ENCODE measurements around the gene KCMF1. TPM values are rescaled to one million over a fixed set of nuclear protein-coding genes. Genes with fewer than 3 reads are reported as not detected.

KCMF1 gene
- total and polyA plus RNA-seq, 2 donors (not counting 1 experiment from before 2014, with no cell fraction given) = 43.7 to 81.5 TPM

DNA sequence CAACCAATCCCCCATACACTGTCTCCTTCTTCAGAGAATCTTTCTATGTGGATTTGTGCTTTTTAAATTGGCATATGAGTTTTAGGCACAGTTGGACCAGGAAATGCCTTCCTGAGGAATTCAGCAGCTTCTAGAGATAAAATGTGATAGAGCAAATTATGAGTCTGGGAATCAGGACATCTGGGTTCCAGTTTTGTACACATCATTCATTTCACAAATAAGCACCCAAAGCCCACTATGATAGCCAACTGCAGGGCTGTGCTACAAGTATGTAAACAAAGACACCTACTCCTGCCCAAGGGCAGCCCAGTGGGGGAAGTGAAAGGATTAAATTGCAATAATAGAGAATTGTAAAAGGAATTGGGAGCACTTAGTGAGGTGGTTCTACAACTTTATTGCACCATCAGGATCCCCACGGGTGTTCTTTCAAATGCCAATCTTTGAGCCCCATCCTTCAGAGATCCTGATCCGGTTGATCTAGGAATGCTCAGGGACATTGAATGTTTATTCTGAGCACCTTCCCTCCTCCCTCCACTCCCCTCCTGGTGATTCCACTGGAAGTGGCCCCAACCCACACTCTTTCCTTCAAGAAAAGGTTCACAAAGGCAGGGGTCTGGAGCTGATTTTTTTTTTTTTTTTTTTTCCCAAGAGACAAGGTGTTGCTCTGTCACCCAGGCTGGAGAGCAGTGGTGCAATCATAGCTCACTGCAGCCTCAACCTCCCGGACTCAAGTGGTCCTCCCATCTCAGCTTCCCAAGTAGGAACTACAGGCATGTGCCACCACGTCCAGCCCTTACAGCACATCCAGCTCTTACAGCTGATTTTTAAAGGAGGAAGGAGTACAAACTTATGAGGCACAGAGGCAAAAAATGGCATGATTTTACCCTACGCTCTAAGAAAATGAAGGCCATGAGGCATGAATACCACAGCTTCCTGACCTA lies 11.1 kb upstream of the KCMF1 start:
- H3K4me2 ChIP-seq (replicated peaks; ENCODE audit: low read depth, low read length, poor library complexity, severe bottlenecking) = peak overlapping the region; percentile 67
- peak overlapping the region in 1 of 2 donors; percentile 22 for H3K27ac ChIP-seq (ENCODE audit: low read length in 2 of 2)
- H2AFZ ChIP-seq (ENCODE audit: insufficient read depth, low read depth, low read length, poor library complexity, severe bottlenecking) = no peak overlapping the region

DNA sequence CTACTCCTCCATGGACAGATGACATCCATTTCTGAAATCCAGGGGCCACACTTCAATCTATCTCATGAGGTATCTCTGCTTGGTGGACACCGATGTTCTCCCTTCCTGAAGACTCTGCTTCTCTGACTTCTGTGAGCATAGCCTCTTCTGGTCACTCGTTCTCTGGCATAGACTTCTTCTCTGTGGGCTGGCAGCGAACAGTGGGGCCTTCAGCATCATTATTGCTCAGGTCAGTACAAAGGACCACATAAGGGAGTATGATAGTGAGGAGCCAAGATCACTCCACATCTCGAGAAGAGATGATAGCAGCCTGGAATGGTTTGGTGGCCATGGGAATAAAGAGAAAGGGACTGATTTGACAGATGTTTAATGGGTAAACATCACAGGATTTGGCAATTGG lies 8.0 kb upstream of the KCMF1 start:
- no peaks in the 10 kb centered on the region for H3K27me3 Mint-ChIP-seq
- Histone ChIP-seq H3K4me2 (replicated peaks; ENCODE audit: low read depth, low read length, poor library complexity, severe bottlenecking) (no peak overlapping the region), H3K79me2 (ENCODE audit: control insufficient read depth, insufficient read depth, low read length) (peaks cover 35% of the 10 kb centered on the region), H3K9me3 (ENCODE audit: control extremely low read depth in 1 of 3, control insufficient read depth in 2 of 3, insufficient read depth in 1 of 3, low read length in 2 of 3) (no peaks in the 10 kb centered on the region), H3K36me3 (replicated peaks in 1 of 2; ENCODE audit: control extremely low read depth in 1 of 2, control insufficient read depth in 1 of 2, extremely low read depth in 1 of 2, insufficient read depth in 2 of 2, low read length in 1 of 2) (peaks cover 2 to 20% of the 10 kb centered on the region in 2 experiments), H3K27me3 (replicated peaks in 1 of 4; ENCODE audit: control extremely low read depth in 1 of 4, control insufficient read depth in 3 of 4, insufficient read depth in 4 of 4, low read length in 3 of 4) (no peaks in the 10 kb centered on the region), H3K9ac (ENCODE audit: low read length) (no peak overlapping the region), H3K4me3 (ENCODE audit: control extremely low read depth in 1 of 5, extremely low read depth in 1 of 5, insufficient read depth in 1 of 5, low read depth in 2 of 5, low read length in 4 of 5) (no peak overlapping the region), H2AFZ (ENCODE audit: insufficient read depth, low read depth, low read length, poor library complexity, severe bottlenecking) (no peak overlapping the region), H4K20me1 (ENCODE audit: control insufficient read depth, insufficient read depth, low read length, poor library complexity, severe bottlenecking) (peaks cover 6% of the 10 kb centered on the region), H3K27ac (ENCODE audit: low read length in 2 of 2) (no peak overlapping the region), H3K4me1 (ENCODE audit: control insufficient read depth in 2 of 2, insufficient read depth in 2 of 2, low read length in 2 of 2) (peaks cover 41 to 55% of the 10 kb centered on the region in 2 donors)
- no peak for TF ChIP-seq EZH2 (IDR thresholded peaks at IDR 0.05; ENCODE audit: borderline replicate concordance, insufficient read depth, low read depth, low read length, poor library complexity, severe bottlenecking)
- TF ChIP-seq, protein P1, sequence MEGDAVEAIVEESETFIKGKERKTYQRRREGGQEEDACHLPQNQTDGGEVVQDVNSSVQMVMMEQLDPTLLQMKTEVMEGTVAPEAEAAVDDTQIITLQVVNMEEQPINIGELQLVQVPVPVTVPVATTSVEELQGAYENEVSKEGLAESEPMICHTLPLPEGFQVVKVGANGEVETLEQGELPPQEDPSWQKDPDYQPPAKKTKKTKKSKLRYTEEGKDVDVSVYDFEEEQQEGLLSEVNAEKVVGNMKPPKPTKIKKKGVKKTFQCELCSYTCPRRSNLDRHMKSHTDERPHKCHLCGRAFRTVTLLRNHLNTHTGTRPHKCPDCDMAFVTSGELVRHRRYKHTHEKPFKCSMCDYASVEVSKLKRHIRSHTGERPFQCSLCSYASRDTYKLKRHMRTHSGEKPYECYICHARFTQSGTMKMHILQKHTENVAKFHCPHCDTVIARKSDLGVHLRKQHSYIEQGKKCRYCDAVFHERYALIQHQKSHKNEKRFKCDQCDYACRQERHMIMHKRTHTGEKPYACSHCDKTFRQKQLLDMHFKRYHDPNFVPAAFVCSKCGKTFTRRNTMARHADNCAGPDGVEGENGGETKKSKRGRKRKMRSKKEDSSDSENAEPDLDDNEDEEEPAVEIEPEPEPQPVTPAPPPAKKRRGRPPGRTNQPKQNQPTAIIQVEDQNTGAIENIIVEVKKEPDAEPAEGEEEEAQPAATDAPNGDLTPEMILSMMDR (IDR thresholded peaks at IDR 0.05) = no peak
- ATAC-seq (ENCODE audit: low read depth) (no peak), DNase-seq (no peak)
- no peak overlapping the region for H3K4me3 Mint-ChIP-seq
- intact Hi-C loops (cut with micrococcal nuclease) = no loop called here
- POLR2A ChIA-PET = interaction anchor here (0.6 kb wide), 1 partner anchor 26 kb away, joined by 5 read pairs; no protein-coding TSS in a partner anchor
- H3K27ac Mint-ChIP-seq = peak overlapping the region; percentile 82
- 96% methylated on average over 4 of the region's 4 CpGs for WGBS (ENCODE audit: insufficient coverage)
- H3K4me1 Mint-ChIP-seq = peaks cover 61% of the 10 kb centered on the region
- H3K9me3 Mint-ChIP-seq (ENCODE audit: insufficient read depth) = no peaks in the 10 kb centered on the region
- CTCF ChIA-PET = interaction anchor here (2.3 kb wide), 1 partner anchor 37 kb away, joined by 5 read pairs; no protein-coding TSS in a partner anchor

More for the DNA sequence above, 11.1 kb upstream of the KCMF1 start:
- no peaks in the 10 kb centered on the region for H3K9me3 Mint-ChIP-seq (ENCODE audit: insufficient read depth)
- H3K79me2 ChIP-seq (ENCODE audit: control insufficient read depth, insufficient read depth, low read length) = peaks cover 25% of the 10 kb centered on the region
- peak overlapping the region; percentile 68 for H3K27ac Mint-ChIP-seq
- no peak for TF ChIP-seq EZH2 (IDR thresholded peaks at IDR 0.05; ENCODE audit: borderline replicate concordance, insufficient read depth, low read depth, low read length, poor library complexity, severe bottlenecking)
- ChIA-PET CTCF (interaction anchor here (1.0 to 3.2 kb wide), 3 partner anchors 10 to 34 kb away, joined by 7 to 11 read pairs (median 11); no protein-coding TSS in a partner anchor), POLR2A (interaction anchor here (0.6 to 1.5 kb wide), 4 partner anchors 10 to 72 kb away, joined by 3 to 6 read pairs (median 4); no protein-coding TSS in a partner anchor)
- peaks cover 2 to 14% of the 10 kb centered on the region in 2 experiments for H3K36me3 ChIP-seq (replicated peaks in 1 of 2; ENCODE audit: control extremely low read depth in 1 of 2, control insufficient read depth in 1 of 2, extremely low read depth in 1 of 2, insufficient read depth in 2 of 2, low read length in 1 of 2)
- ATAC-seq (ENCODE audit: low read depth) = no peak
- peaks cover 33 to 39% of the 10 kb centered on the region in 2 donors for H3K4me1 ChIP-seq (ENCODE audit: control insufficient read depth in 2 of 2, insufficient read depth in 2 of 2, low read length in 2 of 2)
- H3K9ac ChIP-seq (ENCODE audit: low read length) = no peak overlapping the region
- H3K9me3 ChIP-seq (ENCODE audit: control extremely low read depth in 1 of 3, control insufficient read depth in 2 of 3, insufficient read depth in 1 of 3, low read length in 2 of 3) = no peaks in the 10 kb centered on the region
- intact Hi-C loops (cut with micrococcal nuclease) = no loop called here
- H4K20me1 ChIP-seq (ENCODE audit: control insufficient read depth, insufficient read depth, low read length, poor library complexity, severe bottlenecking) = peaks cover 6% of the 10 kb centered on the region
- H3K27me3 ChIP-seq (replicated peaks in 1 of 4; ENCODE audit: control extremely low read depth in 1 of 4, control insufficient read depth in 3 of 4, insufficient read depth in 4 of 4, low read length in 3 of 4) = no peaks in the 10 kb centered on the region
- peaks cover 51% of the 10 kb centered on the region for H3K4me1 Mint-ChIP-seq
- H3K4me3 ChIP-seq (ENCODE audit: control extremely low read depth in 1 of 5, extremely low read depth in 1 of 5, insufficient read depth in 1 of 5, low read depth in 2 of 5, low read length in 4 of 5) = peak overlapping the region in 1 of 5 experiments; percentile 31
- no peaks in the 10 kb centered on the region for H3K27me3 Mint-ChIP-seq
- H3K4me3 Mint-ChIP-seq = peak overlapping the region; percentile 59
- DNase-seq = no peak
- WGBS (ENCODE audit: insufficient coverage) = 54% methylated on average over 3 of the region's 5 CpGs
